RWPE1 (cell line): Measurements from ENCODE around the gene SLC22A15.

Source experiments
- CTCF ChIA-PET: fragments of 350-600 bp; sonication (Branson Sonifier 250); formaldehyde crosslinking; extraction: SDS; loops from one replicate; lab custom pipeline; 2021; lab: Yijun Ruan, JAX
- POLR2A ChIA-PET: fragments of 400-600 bp; formaldehyde crosslinking; extraction: SDS; loops from one replicate; lab custom pipeline; 2020; ENCODE audit warnings: antibody characterized with exemption; ENCODE audit not compliant: low non-redundant PET; lab: Yijun Ruan, JAX
- DNase-seq: peaks from one replicate; pipeline ENCODE4 v3.0.0; 2012; ENCODE audit warnings: low spot score
- H3K27ac ChIP-seq: fragments of 450-650 bp; 2 replicates; pipeline ENCODE4 v1.5.1; 2017
- TF ChIP-seq, protein P1 (sequence below): fragments of 450-650 bp; conservative IDR thresholded peaks from 2 replicates; pipeline ENCODE4 v1.5.1; 2017; ENCODE audit warnings: low read depth, mild to moderate bottlenecking

Gene SLC22A15

GRCh38 chr1:116106646-116107045 lies 130.3 kb downstream of the SLC22A15 start:
- TF ChIP-seq, protein P1, sequence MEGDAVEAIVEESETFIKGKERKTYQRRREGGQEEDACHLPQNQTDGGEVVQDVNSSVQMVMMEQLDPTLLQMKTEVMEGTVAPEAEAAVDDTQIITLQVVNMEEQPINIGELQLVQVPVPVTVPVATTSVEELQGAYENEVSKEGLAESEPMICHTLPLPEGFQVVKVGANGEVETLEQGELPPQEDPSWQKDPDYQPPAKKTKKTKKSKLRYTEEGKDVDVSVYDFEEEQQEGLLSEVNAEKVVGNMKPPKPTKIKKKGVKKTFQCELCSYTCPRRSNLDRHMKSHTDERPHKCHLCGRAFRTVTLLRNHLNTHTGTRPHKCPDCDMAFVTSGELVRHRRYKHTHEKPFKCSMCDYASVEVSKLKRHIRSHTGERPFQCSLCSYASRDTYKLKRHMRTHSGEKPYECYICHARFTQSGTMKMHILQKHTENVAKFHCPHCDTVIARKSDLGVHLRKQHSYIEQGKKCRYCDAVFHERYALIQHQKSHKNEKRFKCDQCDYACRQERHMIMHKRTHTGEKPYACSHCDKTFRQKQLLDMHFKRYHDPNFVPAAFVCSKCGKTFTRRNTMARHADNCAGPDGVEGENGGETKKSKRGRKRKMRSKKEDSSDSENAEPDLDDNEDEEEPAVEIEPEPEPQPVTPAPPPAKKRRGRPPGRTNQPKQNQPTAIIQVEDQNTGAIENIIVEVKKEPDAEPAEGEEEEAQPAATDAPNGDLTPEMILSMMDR: no peak
- ChIA-PET CTCF (no interaction called here), POLR2A (no interaction called here)
- no peak overlapping the region for H3K27ac ChIP-seq
- DNase-seq: no peak

DNA sequence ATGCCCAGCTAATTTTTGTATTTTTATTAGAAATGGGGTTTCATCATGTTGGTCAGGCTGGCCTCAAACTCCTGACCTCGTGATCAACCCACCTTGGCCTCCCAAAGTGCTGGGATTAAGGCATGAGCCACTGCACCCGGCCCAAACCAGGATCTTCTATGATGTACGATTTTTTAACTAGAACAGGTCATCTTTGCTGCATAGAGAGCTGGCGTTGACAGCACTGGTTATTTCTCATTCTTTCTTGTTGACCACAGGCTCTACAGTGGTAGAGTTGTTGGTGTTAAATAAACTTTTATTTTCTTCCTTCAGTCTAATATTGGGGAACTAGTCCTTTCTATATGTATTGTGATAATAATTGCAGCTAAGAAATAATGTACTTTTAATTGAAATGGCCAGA lies 131.1 kb downstream of the SLC22A15 start:
- H3K27ac ChIP-seq: no peak overlapping the region
- TF ChIP-seq, protein P1: no peak
- ChIA-PET POLR2A (no interaction called here), CTCF (interaction anchor here (0.7 to 1.3 kb wide), 2 partner anchors 289 to 378 kb away, joined by 3 to 6 read pairs; no protein-coding TSS in a partner anchor)
- DNase-seq: no peak

DNA sequence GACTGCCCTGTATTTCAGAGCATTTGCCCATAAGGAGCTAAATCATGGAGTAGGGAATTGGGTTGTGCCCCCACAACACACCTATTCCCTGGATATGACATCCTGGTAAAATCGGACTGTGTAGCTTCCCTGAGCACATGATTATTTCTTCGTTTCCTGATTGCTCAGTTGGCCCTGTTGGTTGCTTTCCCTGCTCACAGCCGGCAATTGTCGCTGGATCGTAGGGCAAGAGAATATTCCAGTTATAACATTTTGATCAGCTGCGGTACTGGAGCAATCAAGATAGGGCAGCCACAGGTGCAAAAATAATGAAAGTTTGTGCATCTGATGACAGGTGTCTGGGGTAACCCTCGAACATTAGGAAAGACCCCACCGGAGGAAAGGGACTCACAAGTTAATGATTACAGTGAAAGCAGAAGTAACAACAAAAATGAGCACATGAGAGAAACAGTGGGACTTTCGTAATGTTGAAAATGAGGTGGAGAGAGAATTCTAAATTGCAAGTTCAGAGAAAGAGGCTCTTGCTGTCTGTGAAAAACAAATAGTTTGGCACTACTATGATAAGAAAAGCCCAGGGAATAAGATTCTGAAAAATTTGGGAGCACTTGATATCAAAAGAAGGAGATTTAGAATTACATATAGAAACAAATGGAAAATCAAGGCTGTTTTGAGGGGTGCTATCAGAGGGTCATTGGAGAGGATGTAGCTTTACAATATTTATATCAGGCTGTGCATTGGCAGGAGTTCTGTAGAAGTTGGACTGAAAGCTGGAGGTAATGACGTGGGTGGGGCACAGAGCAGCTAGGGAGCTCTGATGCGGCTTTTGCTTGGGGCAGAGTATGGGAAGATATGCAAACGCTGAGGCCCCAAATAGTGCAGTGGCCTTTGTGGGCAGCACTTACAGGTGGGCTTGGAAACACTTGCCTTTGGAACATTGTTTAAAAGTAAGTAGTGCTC lies 134.5 kb downstream of the SLC22A15 start, which contains the start of gene MAB21L3:
TSS of gene MAB21L3 (plus strand) at position 833 of the 957 bp plus-strand sequence. CDS start 1,217 bp downstream, outside the sequence.
- no peak for DNase-seq
- POLR2A ChIA-PET: no interaction called here
- TF ChIP-seq, protein P1: no peak
- H3K27ac ChIP-seq: peak within 1 kb of the TSS; percentile 81
- CTCF ChIA-PET: interaction anchor here (0.8 to 0.9 kb wide), 2 partner anchors 13 to 28 kb away, joined by 3 to 8 read pairs; no protein-coding TSS in a partner anchor

DNA sequence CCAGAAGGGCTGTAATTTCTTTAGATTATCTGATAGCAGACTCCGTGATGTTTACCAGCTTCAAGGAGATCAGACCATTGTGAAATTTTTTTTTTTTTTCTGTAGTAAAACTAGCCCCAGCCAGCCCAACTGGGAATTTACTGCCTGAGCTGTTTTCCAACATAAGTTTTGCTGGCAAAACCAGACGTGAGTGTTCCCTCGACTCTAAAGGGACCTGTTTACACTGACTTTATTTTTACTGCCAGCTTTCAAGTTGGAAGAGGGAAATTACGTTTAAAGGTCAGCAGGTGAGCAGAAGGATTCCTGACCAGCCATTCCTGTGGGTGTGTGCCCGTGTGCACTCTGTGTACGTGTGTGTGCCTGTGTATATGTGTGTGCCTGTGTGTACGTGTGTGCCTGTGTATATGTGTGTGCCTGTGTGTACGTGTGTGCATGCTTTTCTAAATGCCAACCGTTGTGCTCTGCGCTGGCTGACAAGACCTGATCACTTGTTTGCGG lies 135.3 kb downstream of the SLC22A15 start:
- peak overlapping the region; percentile 63 for H3K27ac ChIP-seq
- TF ChIP-seq, protein P1: no peak
- no peak for DNase-seq
- CTCF ChIA-PET: interaction anchor here (0.9 kb wide), 1 partner anchor 14 kb away, joined by 3 read pairs; no protein-coding TSS in a partner anchor
- POLR2A ChIA-PET: no interaction called here

- CTCF ChIA-PET: no interaction called here
- no peak for DNase-seq
- POLR2A ChIA-PET: no interaction called here
- H3K27ac ChIP-seq: no peak overlapping the region
- TF ChIP-seq, protein P1: no peak
Observed at GRCh38 chr1:116112388-116113140, 136.3 kb downstream of the SLC22A15 start.

DNA sequence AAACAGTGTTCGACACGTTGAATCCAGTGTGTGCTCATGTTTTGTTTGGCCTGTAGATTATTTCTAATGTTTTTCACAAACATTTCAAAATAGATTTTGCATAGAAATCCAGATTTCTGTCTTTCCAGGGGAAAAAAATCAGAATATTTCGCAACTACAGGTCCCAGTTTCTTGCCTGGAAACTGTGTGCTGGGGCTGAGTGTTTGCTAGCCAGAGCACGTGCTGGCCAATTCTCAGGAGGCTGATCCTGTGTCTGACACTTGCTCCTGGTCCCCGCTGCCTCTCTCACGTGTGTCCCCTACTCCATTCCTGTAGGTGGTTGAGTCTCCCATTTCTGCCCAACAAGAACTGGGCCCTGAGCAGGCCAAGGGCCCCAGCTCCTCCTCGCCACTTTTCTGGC lies 137.3 kb downstream of the SLC22A15 start:
- TF ChIP-seq, protein P1: no peak
- POLR2A ChIA-PET: no interaction called here
- DNase-seq: no peak
- CTCF ChIA-PET: no interaction called here
- no peak overlapping the region for H3K27ac ChIP-seq
